ENCODE measurements around the gene SMNDC1.

GRCh38 chr10:110258542-110258941 is 46.2 kb downstream of the SMNDC1 start:
- TF ChIP-seq POLR2A (IDR thresholded peaks at IDR 0.05) (no peak), CTCF (IDR thresholded peaks at IDR 0.05) (no peak)

All from right lobe of liver (tissue), 4 donors.